GM20431 (cell line): Measurements from ENCODE around the gene ZBTB5.
"Not testable (repeated sequence)": the region's sequence is repeated elsewhere in the genome, so short reads cannot be mapped to it uniquely, and the experiment has no call there.

ENCODE experiments used
- in situ Hi-C: fragments of 300-500 bp; cut with MseI, MboI; formaldehyde crosslinking; loops from one replicate; pipeline ENCODE4 v1.15.0; 2020; ENCODE audit warnings: low sequenced_read_pairs; ENCODE audit not compliant: unreplicated experiment

The ZBTB5 gene

DNA sequence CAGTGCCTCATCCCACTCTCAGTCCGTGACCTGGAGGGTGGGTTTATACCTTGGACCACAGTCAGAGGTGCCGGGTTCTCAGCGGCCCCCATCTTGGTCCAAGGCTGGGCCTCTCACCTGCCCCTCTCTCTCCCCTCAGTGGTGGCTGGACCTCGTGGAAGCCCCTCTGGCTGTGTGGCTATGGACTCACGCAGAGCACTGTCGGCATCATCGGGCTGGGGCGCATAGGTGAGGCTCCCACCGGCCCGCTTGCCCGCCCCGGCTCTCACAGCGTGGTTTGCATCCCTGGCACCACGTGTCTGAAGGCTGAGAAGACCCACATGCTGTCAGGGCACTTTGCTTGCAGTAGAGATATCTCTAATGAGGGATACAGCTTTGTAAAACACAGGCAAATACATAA is 36.9 kb downstream of the ZBTB5 start:
- in situ Hi-C loops, result no loop called here

- in situ Hi-C loops, result no loop called here
These were observed 38.4 kb downstream of the ZBTB5 start for GRCh38 chr9:37426846-37427245.

DNA sequence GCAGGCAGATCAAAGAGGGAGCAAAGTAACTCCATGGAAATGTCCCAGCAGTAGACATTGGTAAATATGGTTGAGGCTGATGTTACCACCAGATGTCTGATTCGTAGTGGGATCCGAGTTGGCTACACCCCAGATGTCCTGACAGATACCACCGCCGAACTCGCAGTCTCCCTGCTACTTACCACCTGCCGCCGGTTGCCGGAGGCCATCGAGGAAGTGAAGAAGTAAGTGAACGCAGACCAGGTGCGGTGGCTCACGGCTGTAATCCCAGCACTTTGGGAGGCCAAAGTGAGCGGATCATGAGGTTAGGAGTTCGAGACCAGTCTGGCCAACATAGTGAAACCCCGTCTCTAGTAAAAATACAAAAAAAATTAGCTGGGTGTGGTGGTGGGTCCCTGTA is 38.8 kb downstream of the ZBTB5 start:
- in situ Hi-C loops, result not testable (repeated sequence)

- in situ Hi-C loops, result no loop called here
These were observed 39.9 kb downstream of the ZBTB5 start for GRCh38 chr9:37425298-37425752.

- in situ Hi-C loops, result no loop called here
These were observed 40.5 kb downstream of the ZBTB5 start for GRCh38 chr9:37424686-37425297.

DNA sequence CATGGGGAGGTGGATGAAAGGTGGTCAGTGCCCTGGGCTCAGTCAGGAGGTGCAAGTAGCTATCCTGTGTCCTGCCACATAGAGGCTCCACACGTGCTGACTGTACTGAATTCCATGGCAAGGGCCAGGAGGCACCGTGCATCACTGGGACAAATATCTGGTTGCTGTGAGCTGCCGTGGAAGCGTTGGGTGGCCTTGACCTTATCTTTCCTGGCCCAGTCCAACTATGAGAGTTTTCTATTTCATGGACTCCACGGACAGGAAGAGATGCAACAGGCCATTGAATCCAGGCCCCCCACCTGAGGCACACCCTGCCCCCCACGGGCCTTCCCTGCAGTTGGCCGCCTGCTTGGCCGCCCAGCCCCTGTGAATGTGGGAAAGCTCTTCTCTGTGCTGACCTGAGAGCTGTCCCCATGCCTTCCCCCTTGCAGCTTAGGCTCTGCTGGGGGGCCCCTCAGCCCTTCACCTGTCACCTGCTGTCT is 41.0 kb downstream of the ZBTB5 start:
- in situ Hi-C loops, result no loop called here

DNA sequence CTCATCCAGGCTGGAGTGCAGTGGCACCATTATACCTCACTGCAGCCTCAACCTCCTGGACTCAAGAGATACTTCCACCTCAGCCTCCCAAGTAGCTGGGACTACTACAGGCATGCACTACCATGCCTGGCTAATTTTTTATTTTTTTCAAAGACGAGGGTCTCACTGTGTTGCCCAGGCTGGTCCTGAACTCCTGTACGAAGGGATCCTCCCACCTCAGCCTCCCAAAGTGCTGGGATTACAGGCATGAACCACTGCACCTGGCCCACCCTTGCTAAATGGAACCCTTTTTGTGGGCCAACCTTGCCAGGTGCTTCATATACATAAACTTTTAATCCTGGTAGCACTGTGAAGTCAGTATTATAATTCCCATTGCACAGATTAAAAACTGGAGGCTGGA is 41.7 kb downstream of the ZBTB5 start:
- in situ Hi-C loops, result no loop called here

DNA sequence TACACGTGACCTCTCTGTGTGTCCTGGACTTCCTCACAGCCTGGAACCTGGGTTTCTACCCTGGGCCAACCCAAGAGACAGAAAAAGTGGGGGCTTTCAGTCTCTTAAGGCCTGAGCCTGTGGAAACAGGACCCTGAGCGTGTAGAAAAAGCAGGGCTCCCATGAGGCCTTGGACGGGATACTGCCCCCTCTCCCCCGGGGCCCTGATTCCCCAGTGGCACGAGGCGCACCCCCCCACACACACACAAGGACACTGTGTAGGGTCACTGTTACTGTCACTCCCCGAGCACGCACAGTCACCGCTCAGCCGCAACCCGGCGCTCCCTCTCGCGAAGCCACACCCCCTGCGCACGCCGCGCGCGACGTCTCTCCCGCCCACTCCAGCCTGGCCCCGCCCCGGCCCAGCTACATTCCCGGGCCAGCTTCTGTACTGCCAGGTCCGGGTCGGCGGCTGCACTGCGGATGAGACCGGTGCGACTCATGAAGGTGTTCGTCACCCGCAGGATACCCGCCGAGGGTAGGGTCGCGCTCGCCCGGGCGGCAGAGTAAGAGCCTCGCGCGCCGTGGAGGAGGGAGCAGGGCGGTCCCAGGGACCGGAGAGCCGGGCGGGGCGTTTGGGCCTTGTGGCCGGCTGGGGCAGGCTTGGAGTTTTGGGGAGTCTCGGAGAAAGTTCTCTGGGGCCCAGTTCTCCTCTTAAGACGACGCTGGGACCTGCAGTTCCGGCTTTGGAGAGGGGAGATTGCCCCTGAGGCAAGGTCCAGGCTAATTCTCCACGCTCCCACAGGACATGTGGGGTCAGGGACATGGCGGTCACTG is 42.8 kb downstream of the ZBTB5 start, which contains the start of gene GRHPR:
TSS of gene GRHPR (plus strand) at position 408 of the 816 bp plus-strand sequence. CDS start at position 463, 55 bp downstream.
- in situ Hi-C loops, result no loop called here

DNA sequence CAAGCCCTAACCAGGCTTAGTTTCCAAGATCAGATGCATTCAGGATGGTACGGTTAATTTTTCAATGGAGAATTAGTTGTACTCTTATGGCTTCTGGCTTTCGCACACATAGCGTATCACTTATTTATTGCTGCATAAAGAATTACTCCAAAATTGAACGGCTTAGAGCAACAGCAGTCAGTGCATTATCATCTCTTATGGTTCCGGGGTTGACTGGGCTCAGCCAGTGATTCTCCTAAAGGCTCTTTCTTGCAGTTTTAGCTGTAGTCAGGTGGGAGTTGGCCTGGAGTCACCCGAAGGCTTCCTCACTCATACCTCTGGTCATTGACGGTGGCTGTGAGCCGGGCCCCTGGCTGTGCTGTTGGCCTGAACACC is 43.3 kb downstream of the ZBTB5 start:
- in situ Hi-C loops, result no loop called here

GRCh38 chr9:37420271-37421215 is 44.7 kb downstream of the ZBTB5 start:
- in situ Hi-C loops, result no loop called here

GRCh38 chr9:37419204-37419603 is 46.0 kb downstream of the ZBTB5 start:
- in situ Hi-C loops, result no loop called here

GRCh38 chr9:37417857-37418618 is 47.2 kb downstream of the ZBTB5 start:
- in situ Hi-C loops, result no loop called here

- in situ Hi-C loops, result no loop called here
These were observed 47.9 kb downstream of the ZBTB5 start for GRCh38 chr9:37417252-37417803.

GRCh38 chr9:37415011-37415719 is 50.1 kb downstream of the ZBTB5 start:
- in situ Hi-C loops, result no loop called here

DNA sequence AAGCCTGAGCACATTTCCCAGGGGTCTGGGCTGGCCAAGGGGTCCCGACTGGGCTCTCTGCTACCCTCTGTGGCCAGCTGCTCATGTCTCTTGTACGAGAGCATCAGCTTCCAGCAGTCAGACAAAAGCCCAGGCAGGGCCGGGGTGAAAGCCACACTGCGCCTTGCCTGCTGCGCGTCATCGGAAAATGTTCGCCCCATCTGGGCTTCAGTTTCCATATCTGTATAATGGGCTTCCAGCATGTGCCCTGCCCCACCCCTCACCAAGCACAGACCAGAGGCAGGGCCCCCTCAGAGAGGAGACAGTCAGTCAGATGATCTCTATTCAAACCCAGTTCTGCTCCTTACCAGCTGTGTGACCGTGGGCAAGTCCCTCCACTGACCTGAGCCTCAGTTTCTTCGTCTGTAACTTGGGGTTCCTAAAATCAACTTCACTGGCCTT is 50.7 kb downstream of the ZBTB5 start:
- in situ Hi-C loops, result no loop called here

- in situ Hi-C loops, result no loop called here
These were observed 51.9 kb downstream of the ZBTB5 start for GRCh38 chr9:37413311-37413710.

- in situ Hi-C loops, result no loop called here
These were observed 52.7 kb downstream of the ZBTB5 start for GRCh38 chr9:37412431-37413151.
